ENCODE data around the gene BAHCC1. TPM values are rescaled to one million over a fixed set of nuclear protein-coding genes. Genes with fewer than 3 reads are reported as not detected.

The BAHCC1 gene
- total and polyA plus RNA-seq, 9 of the 15 experiments (the other 6 are each of a cell fraction or from before 2014, with no cell fraction given), result 0.14 to 26.9 (median 5.0) TPM

DNA sequence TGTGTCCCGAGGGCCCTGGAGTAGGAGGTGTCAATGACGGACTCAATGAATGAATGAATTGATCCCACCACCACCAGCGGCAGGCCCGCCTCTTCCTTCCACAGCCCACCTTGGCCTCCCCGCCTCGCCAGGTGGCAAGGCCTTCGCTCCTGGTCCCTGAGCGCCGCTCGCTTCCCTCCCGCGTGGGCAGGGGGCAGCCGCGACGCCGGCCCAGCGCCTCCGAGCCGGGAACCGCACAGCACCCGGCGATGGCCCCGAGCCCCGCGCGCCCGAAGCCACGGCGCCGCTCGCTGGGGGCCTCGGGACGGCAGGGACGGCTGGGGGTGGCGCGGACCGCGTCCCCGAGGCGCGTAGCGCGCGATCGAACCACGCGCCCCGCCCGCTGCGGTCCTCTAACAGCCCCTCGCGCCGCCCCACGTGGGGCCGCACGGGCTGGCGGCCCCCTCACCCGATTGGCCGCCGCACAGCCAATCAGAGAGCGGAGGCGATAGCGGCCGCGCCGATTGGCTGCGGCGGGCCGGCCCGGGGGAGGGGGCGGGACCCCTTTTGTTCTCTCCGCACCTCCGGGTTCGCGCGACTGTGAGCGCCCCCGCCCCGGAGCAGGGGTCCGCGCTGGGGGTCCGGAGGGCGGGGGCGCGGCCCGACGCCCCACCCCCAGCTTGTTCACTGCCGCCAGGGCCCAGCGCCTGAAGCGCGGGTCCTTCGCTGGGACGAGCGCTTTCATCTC lies 86.0 kb downstream of the BAHCC1 start (continued):
- TF ChIP-seq ZNF518B (CRISPR knock-in tag; IDR thresholded peaks at IDR 0.05) (no peak), RBM14 (IDR thresholded peaks at IDR 0.05; ENCODE audit: borderline replicate concordance, insufficient read depth, low read depth, low read length) (0 out of 2 replicates have a peak, but pooled peaks have one; percentile 42), ZNF165 (CRISPR knock-in tag; IDR thresholded peaks at IDR 0.05; ENCODE audit: borderline replicate concordance) (no peak), ZNF780A (CRISPR knock-in tag; IDR thresholded peaks at IDR 0.05) (no peak), MED1 (CRISPR knock-in tag; IDR thresholded peaks at IDR 0.05; ENCODE audit: borderline replicate concordance) (0 out of 2 replicates have a peak, but pooled peaks have one; percentile 68)
